ENCODE data around the gene CARD18.

- peak; percentile 17 for TF ChIP-seq POLR2AphosphoS5 (IDR thresholded peaks at IDR 0.05)
- no peak for TF ChIP-seq POLR2A (IDR thresholded peaks at IDR 0.05)
- TF ChIP-seq CTCF (IDR thresholded peaks at IDR 0.05): no peak
- TF ChIP-seq EP300 (IDR thresholded peaks at IDR 0.05): no peak
Measured at GRCh38 chr11:105168457-105168856, 28.9 kb upstream of the CARD18 start.
